M059J (cell line): ENCODE measurements around the gene KAZN. TPM values are rescaled to one million over a fixed set of nuclear protein-coding genes. Genes with fewer than 3 reads are reported as not detected.

Experiments
- DNase-seq: peaks from one replicate; pipeline ENCODE4 v3.0.0-alpha.2; 2012; ENCODE audit warnings: low read depth
- total RNA-seq: library from RNA; depleted of rRNA; stranded (reverse); fragments of >200 nt; shearing (Covaris generic); gene quantifications from 2 replicates; pipeline ENCODE4 v1.2.3, GENCODE V29; 2014

The KAZN gene
- total RNA-seq, 1 experiment from 2014 or later, result 6.4 TPM

- no peak for DNase-seq
Measured at GRCh38 chr1:14713077-14713476, 114.6 kb downstream of the KAZN start.

GRCh38 chr1:14715266-14715665 lies 116.8 kb downstream of the KAZN start:
- no peak for DNase-seq

GRCh38 chr1:14715802-14716201 lies 117.3 kb downstream of the KAZN start:
- DNase-seq, result no peak

- DNase-seq, result no peak
Measured at GRCh38 chr1:14716474-14716873, 118.0 kb downstream of the KAZN start.

- DNase-seq, result no peak
Measured at GRCh38 chr1:14718476-14718875, 120.0 kb downstream of the KAZN start.

GRCh38 chr1:14723401-14723800 lies 124.9 kb downstream of the KAZN start:
- DNase-seq, result no peak

GRCh38 chr1:14724246-14724645 lies 125.8 kb downstream of the KAZN start:
- DNase-seq, result peak; percentile 80

- peak; percentile 56 for DNase-seq
Measured at GRCh38 chr1:14724678-14725077, 126.2 kb downstream of the KAZN start.

- no peak for DNase-seq
Measured at GRCh38 chr1:14725238-14725637, 126.8 kb downstream of the KAZN start.

GRCh38 chr1:14725695-14726094 lies 127.2 kb downstream of the KAZN start:
- no peak for DNase-seq

- DNase-seq, result no peak
Measured at GRCh38 chr1:14726606-14727005, 128.1 kb downstream of the KAZN start.

- no peak for DNase-seq
Measured at GRCh38 chr1:14728516-14728915, 130.0 kb downstream of the KAZN start.

GRCh38 chr1:14732728-14733047 lies 134.2 kb downstream of the KAZN start:
- DNase-seq, result no peak

- DNase-seq, result peak; percentile 38
Measured at GRCh38 chr1:14733048-14733778, 134.7 kb downstream of the KAZN start.

- DNase-seq, result no peak
Measured at GRCh38 chr1:14733779-14734140, 135.3 kb downstream of the KAZN start.

GRCh38 chr1:14735841-14736240 lies 137.4 kb downstream of the KAZN start:
- DNase-seq, result no peak

- no peak for DNase-seq
Measured at GRCh38 chr1:14737561-14738094, 139.1 kb downstream of the KAZN start.

GRCh38 chr1:14738235-14738634 lies 139.8 kb downstream of the KAZN start:
- no peak for DNase-seq

- no peak for DNase-seq
Measured at GRCh38 chr1:14738647-14739046, 140.2 kb downstream of the KAZN start.

- DNase-seq, result no peak
Measured at GRCh38 chr1:14739082-14739832, 140.8 kb downstream of the KAZN start.

- DNase-seq, result no peak
Measured at GRCh38 chr1:14740016-14740415, 141.5 kb downstream of the KAZN start.

GRCh38 chr1:14741082-14741481 lies 142.6 kb downstream of the KAZN start:
- no peak for DNase-seq

GRCh38 chr1:14741532-14741931 lies 143.0 kb downstream of the KAZN start:
- DNase-seq, result no peak
